HG03558 (cell line): ENCODE data around the gene S100A9.
"Not testable (repeated sequence)": the region's sequence is repeated elsewhere in the genome, so short reads cannot be mapped to it uniquely, and the experiment has no call there.

Experiments
- ATAC-seq: cut with Tn5 transposase; IDR thresholded peaks from one replicate; pipeline ENCODE4 v1.9.1; 2021; ENCODE audit warnings: moderate number of reproducible peaks; ENCODE audit not compliant: unreplicated experiment; ENCODE audit errors: extremely low read depth

Gene S100A9

DNA sequence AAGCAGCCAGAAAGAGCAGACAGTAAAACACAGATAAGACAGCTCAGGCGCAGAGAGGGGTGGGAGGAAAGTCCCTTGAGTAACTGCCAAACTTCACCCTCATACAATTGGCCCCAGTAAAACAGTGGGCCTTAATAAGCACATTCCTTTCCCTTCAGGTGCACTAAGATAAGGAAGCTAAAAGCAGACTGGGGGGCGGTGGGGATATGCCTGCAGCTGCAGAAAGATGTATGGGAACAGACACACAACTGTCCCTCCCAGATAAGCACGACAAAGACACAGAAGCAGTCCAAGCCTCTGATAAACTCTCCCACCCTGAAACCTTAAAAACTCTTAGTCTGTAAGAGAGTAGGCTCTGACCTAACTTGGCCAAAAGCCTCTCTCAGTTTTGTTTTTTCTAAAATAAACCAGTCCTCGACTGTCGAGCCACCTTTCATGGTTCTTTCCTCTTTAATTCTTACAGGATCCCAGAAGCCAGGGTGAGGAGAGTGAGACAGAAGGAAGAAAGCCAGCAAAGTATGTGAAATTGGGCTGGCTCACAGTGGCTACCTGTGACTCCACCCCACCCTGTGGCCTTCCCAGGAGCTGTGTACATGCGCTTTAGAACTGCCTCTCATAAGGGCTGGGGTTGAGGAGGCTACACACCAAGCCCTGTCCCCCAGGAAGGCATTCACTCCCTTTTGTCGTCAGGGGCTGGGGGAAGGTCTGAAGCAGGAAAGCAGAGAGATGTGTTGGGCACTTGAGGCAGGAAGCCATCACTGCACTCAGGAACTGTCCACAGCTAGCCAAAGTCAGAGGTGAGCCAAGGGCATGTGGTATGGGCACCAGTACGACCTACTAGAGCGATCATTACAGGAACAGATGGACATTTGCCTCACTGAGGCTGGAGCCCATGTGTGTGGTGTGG is 13.6 kb upstream of the S100A9 start:
- ATAC-seq: no peak

DNA sequence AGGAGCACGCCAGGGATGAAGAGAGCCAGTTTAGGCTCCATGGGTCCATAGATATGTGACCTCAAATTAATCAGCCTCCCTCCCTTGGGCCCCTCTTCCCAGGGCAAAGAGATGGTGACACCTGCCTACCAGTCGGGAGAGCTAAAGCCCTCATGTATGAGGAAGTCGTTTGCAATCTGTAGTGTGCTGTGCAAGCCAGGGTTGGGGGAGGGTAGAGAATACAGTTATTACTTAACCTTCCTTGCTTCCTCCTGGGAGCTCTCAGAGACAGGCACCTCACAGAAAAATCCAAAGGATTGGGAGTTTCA is 13.0 kb upstream of the S100A9 start:
- no peak for ATAC-seq

DNA sequence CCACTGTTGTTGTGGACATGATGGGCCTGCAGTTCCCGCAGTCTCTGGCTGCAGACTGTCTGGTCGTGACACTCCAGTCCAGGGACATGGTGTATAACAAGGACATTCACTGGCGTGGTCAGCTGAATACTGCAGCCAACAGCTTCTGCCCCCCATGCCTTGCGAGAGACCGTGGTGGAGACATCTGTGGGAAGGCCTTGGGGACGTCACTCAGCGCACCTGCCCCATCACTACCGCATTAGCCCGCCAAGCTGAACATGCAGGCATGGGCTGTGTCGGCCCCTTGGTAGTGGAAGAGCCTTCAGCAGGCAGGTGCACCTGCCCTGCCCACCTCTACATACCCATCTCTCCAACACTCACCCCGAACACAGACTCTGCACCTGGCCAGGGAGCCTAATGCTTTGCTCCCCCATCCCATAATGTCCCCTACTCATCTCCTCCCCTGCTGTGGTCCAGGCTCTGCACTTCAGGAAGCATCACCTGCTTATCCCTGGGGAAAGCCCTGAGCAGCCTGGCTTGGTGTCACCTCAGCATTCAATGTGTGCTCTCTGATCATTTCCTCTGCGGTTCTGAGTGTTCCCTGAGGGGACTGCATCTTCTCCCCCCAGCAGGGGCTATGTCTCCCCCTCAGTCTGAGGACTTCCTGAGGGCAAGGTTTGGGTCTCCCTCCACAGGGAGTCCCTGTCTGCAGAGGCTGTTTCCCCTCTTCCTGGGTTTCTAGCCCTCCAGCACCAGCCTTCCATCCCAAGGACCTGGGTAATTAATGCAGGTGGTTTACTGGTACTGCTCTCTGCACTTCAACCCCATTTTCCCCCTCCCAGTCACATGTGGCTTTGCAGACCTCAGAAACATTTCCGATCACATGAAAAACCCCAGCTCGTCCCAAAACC is 12.2 kb upstream of the S100A9 start:
- no peak for ATAC-seq

DNA sequence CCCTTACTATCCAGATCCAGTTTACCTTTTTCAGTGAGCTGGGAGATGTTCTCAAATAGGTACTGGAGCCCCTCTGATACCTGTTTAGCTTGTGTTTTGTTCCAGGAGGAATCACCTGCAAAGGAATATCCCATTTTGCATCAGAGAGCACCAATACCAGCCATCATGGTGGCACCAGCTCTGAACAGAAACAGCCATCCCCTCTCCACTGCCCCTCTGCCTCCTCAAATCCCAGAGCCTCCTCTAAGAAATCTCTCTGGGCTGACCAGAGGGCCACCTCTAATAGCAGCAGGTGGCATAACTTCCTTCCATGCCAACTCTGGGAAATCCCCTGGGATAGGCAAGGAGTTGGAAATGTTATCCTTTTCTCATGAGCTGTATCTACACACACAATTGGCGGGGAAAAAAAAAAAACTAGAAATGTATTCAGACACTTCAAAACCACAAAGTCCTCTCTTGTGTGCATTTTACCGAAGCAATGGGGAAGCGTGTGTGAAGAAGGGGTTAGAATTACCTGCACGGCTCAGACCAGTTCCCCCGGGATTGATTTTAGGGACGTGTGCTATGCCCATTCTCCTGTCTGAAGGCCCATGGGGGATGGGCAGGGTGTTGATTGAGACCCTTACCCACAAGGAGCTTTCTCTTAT is 11.5 kb upstream of the S100A9 start:
- ATAC-seq: no peak

DNA sequence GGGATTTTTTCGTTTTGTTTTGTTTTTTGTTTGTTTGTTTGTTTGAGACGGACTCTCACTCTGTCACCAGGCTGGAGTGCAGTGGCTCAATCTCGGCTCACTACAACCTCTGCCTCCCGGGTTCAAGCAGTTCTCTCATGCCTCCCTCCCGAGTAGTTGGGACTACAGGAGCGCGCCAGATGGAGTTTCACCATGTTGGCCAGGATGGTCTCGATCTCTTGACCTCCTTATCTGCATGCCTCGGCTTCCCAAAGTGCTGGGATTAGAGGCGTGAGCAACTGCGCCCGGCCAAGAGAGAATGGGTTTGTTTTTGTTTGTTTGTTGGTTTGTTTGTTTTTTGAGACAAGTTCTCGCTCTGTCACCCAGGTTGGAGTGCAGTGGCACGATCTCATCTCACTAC is 10.6 kb upstream of the S100A9 start:
- not testable (repeated sequence) for ATAC-seq

DNA sequence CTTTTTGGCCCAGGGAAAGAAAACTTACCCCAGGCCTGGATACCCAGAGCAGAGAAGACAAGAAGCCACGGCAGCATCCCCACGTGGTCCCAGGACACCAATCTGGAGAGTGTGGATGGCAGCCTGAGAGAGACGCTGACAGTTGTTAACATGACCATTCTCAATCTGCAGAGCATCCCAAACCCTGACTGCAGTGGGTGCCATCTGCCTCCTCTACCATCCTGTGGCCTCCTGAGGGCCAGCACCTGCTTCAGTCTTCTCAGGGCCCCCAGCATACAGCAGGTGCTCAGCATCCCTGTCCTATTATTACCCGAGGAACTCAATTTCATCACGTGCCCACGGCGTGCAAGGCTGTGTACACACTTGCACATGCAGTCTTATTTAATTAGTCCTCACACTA is 9.8 kb upstream of the S100A9 start:
- ATAC-seq: no peak

DNA sequence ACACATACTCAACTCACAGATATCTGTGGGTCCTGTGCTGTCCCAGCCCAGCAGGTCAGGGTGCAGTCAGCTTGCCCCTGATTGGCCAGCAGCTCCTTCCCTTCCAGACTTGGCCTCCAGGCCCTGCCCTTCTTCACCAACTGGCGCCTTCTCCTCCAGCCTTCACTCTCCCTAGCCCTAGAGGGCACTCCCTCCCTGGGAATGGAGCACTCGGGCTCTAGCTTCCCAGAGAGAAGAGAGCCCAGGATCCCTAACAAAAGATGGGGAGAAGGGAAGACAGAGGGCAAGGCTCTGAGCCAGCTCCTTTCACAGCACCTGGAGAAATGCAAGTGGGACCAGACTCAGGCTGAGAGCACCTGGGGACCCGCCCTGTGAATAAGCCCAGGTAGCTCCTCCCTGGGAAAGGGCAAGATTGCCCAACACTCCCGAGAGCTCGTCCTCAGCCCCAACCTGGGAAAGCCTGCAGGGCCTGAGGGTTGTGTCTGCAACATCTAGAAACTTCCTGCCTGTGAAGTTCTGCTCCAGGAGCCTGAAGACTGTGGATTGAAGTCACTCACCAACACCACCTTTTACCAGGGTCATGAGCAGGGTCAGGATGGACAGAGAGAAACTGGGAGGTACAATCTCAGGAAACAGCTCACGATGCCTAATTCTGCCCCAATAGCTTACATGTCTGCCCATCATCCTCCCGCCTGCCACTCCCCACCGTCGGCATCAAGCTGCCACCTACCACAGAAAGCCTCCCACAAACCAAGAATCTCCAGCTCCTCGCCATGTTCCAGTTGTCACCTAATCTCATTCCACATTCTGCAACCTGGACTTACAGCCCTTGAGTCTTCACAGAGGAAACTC is 8.9 kb upstream of the S100A9 start, which contains the start of gene PGLYRP4:
TSS of gene PGLYRP4 (minus strand) at position 331 of the 852 bp plus-strand sequence. CDS start 909 bp downstream, outside the sequence.
- ATAC-seq: no peak

DNA sequence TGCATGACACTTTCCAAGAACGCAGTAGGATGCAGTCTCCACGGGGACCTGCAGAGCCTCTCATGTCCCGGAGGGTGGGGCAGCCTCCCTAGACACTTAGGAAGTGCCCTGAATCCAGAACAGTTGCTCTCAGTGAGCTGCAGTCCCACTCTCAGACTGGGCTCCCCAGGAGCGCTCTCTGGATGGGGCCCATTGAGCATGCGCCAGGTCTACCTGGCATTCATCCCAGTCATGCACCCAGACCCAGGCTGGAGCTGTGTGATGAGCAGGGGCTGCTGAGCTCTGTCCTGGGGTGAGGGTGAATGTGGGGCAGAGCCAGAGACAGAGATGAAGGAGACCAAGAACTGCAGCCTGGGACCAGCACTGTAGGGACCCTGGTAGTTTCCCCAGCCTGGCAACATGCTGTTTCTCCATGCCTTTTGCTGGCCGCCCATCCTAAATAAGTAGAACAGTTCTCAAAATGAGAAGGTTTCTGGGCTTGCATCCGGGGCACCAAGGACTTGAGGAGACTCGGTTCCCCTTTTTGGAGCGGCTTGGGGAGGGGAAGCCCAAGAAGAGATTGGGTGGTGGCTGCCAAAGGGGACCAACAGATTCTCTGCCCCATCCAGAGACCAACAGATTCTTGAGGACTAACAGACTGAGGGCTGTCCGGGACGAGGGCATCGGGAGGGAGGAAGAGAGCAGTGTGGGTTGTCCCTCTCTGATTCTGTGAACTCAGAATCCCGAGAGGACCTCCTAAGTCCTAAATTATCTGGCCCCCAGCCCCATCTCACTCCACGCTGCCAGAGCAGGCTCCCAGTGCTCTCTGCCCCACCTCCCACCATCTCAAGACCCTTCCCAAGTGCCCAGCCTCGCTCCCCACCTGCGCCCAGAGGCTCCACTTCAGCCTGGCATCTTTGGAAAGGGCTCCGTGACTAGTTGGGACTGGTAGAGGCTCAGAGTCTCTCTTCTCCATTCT is 8.0 kb upstream of the S100A9 start:
- no peak for ATAC-seq

DNA sequence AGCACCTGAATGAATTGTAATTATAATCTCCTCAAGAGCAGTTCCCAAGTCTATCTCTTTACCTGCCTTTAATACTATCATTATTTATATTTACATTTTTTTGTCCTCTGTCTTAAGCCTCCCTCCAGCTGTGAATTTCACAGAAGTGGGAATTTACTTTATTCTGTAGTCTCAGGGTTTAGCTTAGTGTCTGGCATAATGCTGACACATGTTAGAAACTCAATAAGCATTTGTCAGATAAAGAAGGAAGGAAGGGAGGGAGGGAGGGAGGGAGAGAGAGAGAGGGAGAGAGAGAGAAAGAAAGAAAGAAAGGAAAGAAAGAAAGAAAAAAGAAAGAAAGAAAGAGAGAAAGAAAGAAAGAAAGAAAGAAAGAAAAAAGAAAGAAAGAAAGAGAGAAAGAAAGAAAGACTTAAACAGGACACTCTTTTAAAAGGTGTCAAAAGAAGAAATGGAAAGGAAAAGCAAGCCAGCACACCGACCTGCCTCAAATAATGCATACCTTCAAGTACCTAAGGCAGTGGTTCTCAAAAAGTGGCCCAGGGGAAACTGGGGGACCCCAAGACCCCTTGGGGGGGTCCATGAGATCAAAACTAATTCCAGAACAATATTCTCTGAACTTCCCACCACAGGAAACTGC is 7.2 kb upstream of the S100A9 start:
- ATAC-seq: no peak

DNA sequence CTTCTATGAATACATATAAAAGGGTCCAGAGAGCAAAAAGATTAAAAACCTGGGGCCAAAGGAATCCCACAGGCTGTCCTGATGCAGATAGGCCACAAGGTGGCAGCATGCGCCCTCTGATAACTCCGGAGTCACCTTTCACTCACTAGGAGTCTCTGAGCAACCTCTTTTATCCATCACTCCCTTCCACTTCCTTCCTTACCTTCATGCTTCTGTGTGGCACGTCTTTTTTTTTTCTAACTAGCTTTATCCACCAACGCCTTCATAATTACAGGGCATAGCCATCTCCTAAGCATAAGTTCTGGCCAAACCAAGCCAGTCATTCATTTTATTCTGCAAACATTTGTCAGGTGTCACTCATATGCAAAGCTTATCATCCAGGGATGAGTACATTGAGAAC is 5.1 kb upstream of the S100A9 start:
- no peak for ATAC-seq

DNA sequence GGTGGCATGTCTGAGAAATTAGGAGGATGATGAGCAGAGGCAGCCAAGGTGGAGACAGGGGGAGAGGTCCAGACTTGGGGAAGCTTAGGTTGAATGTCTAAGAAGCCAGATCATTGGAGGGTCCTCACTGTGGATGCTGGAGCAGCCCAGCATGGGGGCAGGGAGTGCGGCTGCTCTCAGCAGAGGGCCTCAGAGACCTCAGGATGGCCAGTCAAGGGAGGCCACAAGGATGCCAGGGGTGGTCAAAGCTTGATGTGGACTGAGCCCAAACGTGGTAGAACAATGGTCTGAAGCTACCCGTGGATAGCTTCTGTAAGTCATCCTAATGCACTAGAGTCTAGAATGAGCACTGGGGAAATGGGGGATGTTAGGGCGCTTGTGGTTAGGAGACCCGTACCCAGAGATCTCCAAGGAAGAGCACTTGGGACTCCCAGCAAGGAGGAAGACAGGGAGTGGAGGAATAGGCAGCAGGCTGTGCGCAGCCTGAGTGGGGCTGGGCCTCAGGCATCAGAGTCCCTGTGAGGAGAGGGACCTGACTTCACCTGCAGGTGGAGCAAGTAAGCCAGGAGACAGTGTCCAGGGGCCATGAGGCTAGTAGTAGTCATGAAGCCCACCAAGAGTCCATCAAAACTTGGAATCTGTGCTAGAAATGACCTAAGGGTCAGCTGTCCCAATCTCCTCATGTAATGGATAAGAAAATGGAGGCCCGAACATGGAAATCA is 4.3 kb upstream of the S100A9 start:
- no peak for ATAC-seq

DNA sequence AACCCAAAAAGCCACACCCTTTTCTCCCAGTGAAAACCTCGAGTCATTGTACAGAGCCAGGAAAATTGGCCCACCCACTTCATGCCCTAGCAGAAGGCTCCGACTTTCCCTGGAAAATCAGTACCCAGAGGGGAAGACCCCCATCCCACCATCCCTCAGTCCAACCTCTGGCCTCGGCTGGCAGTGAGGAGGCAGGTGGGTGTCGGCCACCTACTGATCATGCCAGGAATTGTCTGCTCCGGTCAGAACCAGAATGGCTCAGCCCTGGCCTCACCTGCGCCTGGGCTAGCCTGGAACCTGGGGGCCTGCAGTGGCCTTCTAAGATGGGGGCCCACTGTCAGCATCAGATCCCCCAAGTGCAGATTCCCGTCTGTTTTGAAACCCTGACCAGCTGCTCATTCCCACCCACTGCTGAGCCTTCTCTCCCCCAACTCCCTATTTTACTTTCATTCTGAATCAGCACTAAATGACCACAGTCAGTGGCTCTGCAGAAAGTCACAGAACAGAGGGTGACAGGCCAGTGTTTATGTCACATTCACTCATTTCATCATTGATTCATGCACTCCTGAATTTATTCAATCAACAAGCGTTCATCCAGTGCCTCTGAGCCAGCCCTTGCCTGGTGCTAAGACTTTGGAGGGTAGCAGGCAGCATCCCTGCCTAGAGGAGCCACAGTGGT is 3.0 kb upstream of the S100A9 start:
- no peak for ATAC-seq

DNA sequence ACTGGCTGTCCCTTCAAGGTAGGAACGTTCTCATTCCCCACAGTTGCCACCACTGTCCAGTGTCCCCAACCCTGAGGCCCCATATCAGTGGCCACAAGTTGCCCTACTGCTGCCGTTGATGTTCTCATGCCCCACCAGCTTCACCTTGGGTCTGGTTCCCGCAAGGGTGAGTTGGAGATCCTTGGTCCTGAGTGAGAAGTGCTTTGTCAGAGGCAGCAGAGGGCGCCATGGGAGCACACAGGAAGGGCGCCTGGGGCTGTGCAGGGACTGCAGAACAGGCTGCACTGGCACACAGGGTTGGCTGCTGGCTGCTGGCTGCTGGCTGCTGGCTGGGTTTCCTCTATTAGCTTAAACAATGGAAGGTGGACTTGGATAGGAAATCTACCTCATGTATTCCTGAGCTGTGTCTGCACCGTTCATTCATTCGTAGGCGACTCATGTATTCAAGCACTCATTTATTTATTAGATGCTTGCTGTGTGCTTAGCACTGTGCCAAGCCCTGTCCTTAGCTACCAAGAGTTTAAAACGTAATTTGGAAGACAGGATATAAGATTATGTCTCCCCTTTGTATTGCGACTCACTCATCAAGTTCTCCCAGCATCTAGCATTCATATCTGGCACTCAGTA is 2.1 kb upstream of the S100A9 start:
- no peak for ATAC-seq

DNA sequence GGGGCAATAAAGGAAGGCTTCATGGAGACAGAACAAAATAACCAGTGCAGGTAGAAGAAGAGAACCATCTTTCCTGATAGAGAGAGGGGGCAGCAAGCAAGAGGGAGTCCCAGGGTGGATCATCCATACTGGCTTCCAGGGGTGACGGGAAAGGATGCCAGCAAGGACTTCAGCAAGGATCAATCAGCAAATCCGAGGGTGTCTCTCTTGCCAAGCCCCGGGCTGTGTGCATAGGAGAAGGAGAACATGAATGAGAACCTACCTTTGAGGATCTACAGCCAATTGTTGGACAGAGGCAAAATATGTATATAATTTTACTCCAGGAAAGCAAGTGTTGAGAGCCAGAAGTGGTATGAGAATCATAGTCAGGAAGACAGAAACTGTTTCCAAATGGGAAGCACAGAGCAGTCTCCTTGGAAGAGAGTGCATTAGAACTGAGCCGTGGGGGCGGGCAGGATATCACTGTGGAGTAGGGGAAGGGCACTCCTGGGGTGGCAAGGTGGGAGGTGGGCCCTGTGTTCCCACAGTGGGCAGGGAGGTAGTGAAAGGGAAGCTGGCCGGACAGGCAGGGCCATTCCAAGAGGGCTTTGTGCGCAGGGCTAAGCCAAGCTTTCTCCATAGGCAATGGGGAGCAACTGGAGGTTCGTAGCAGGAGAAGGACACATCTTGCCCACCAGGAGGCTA is 1.1 kb upstream of the S100A9 start:
- no peak for ATAC-seq

DNA sequence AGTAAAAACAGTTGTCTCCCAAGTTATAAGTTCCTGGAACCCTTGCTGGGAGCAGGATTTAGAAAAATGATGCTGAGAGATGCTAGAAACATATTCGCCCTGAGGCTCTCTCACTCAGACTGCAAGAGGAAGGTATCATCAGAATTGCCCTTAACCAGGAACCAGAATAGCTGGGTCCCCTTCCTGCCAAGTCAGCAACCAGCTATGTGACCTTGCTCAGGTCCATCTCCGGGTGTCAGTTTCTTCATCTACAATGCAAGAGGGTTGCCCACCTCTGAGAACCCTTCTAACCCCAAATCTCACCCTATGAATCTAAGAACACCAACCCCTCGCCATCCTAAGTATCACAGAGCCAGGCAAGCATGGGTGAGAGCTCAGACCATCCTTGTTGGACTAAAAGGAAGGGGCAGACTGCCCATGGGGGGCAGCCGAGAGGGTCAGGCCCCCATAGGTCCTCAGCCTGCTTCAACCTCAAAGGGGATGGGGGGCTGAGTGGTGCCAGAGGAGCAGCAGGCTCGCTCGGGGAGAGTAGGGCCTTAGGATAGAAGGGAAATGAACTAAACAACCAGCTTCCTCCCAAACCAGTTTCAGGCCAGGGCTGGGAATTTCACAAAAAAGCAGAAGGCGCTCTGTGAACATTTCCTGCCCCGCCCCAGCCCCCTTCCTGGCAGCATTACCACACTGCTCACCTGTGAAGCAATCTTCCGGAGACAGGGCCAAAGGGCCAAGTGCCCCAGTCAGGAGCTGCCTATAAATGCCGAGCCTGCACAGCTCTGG is 390 bp upstream of the S100A9 start:
- ATAC-seq: no peak

DNA sequence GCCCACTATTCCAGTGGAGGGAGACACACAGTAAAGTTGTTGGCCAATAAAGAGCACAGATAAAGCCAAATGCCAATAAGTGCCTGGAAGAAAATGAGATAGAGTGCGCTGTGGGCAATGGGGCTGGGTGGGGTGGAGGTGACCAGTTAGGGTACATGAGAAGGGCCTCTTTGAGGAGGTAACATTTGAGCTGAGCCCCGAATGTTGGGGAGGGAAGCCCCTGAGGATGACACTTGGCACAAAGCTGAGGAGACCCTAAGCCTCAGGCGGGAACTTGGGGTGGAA is 979 bp downstream of the S100A9 start:
- ATAC-seq: no peak
